Right kidney (tissue), 1 donor: ENCODE results near the gene ZNF529.

Source experiments
- DNase-seq: peaks from one replicate; pipeline ENCODE4 v3.0.0-alpha.2; 2016

ZNF529 gene

DNA sequence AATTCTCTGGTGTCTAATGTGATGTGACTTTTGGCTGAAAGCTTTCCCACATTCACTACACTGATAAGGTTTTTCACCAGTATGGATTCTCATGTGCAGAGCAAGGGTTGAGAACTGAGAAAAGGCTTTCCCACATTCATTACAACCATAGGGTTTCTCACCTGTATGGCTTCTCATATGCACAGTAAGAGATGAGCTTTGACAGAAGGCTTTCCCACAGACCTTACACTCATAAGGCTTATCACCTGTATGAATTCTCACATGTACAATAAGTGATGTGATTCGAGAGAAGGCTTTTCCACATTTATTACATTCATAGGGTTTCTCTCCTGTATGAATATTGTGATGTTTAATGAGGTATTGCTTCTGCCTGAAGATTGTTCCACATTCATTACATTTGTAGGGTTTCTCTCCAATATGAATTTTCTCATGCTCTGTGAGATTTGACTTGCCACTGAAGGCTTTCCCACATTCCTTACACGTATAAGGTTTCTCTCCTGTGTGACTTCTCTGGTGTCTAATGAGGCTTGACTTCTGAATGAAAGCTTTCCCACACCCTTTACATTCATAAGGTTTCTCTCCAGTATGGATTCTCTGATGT is 59.0 kb downstream of the ZNF529 start:
- no peak for DNase-seq

GRCh38 chr19:36508325-36508724 is 64.8 kb downstream of the ZNF529 start:
- DNase-seq = no peak

- DNase-seq = no peak
These were observed 71.1 kb downstream of the ZNF529 start for GRCh38 chr19:36501973-36502372.

DNA sequence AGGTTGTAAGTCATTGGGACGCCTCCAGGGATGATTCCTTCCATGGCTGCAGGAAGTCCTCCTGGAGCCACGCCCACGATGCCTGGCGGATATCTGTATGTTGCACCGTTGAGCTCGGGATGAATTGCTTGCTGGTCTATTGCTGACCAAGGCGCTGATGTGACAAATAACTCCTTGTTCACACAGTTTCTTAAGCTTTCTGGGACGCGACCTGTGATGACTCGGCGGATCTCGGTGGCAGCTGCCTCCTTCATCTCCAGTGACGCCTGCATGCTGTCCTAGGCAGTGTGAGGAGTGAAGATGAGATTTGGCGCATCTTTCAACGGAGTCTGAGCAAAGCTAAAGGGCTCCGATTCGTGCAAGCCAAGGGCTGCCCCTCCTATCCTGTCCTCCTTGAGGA is 76.1 kb downstream of the ZNF529 start:
- no peak for DNase-seq
